IMR-90 (cell line): ENCODE results near the gene ISM2. TPM values are rescaled to one million over a fixed set of nuclear protein-coding genes. Genes with fewer than 3 reads are reported as not detected.

Experiments
- ATAC-seq: fragments of 200-7000 bp; cut with Tn5 transposase; 2 replicates; pipeline ENCODE4 v1.9.1; 2020; ENCODE audit warnings: low read depth, mild to moderate bottlenecking, moderate library complexity
- BruUV-seq: library from RNA; stranded (reverse); fragments of 400-500 nt; replicated peaks from 2 replicates; lab custom pipeline; 2021; lab: Mats Ljungman, UMichigan
- CTCF ChIA-PET: fragments of 300-600 bp; formaldehyde crosslinking; extraction: SDS; loops from one replicate; lab custom pipeline; 2021; ENCODE audit warnings: antibody characterized with exemption; lab: Yijun Ruan, JAX
- POLR2A ChIA-PET: fragments of 300-600 bp; sonication (Branson Sonifier 250); formaldehyde crosslinking; loops from one replicate; lab custom pipeline; 2022; ENCODE audit warnings: antibody characterized with exemption; ENCODE audit not compliant: unreplicated experiment; lab: Charles Lee
- DNase-seq: peaks from one replicate; pipeline ENCODE4 v3.0.0; 2013
- H2AFZ ChIP-seq: replicated peaks from 2 replicates; pipeline ENCODE3; 2013; ENCODE audit warnings: low read length, mild to moderate bottlenecking; ENCODE audit not compliant: poor library complexity
- H2AK5ac ChIP-seq: 2 replicates; pipeline ENCODE4 v1.6.1; 2013; ENCODE audit warnings: low read depth, low read length, inconsistent platforms
- H2AK9ac ChIP-seq: replicated peaks from 2 replicates; pipeline ENCODE3; 2013; ENCODE audit warnings: mild to moderate bottlenecking, low read depth, low read length, moderate library complexity; ENCODE audit not compliant: poor library complexity
- H2BK120ac ChIP-seq: 2 replicates; pipeline ENCODE4 v1.6.1; 2013; ENCODE audit warnings: low read depth, low read length, inconsistent platforms
- H2BK15ac ChIP-seq: 3 replicates; pipeline ENCODE4 v1.6.1; 2013; ENCODE audit warnings: low read depth, low read length, inconsistent platforms
- H2BK20ac ChIP-seq: 2 replicates; pipeline ENCODE4 v1.6.1; 2013; ENCODE audit warnings: low read depth, mild to moderate bottlenecking, inconsistent platforms, low read length, moderate library complexity
- H2BK5ac ChIP-seq: 2 replicates; pipeline ENCODE4 v1.6.1; 2013; ENCODE audit warnings: mild to moderate bottlenecking, low read depth, low read length, inconsistent platforms; ENCODE audit not compliant: poor library complexity, severe bottlenecking
- H3K14ac ChIP-seq: replicated peaks from 2 replicates; pipeline ENCODE4 v1.6.1; 2013; ENCODE audit warnings: low read depth, low read length, inconsistent platforms
- H3K18ac ChIP-seq: 2 replicates; pipeline ENCODE4 v1.6.1; 2013; ENCODE audit warnings: low read depth, low read length, control low read depth
- H3K23ac ChIP-seq: 2 replicates; pipeline ENCODE4 v1.6.1; 2013; ENCODE audit warnings: low read depth, low read length, inconsistent platforms
- H3K27ac ChIP-seq: 2 replicates; pipeline ENCODE4 v1.5.1; 2013; ENCODE audit warnings: mild to moderate bottlenecking, control low read depth, low read length; ENCODE audit not compliant: insufficient read depth
- H3K27me3 ChIP-seq: 2 replicates; pipeline ENCODE4 v1.6.1; 2013; ENCODE audit warnings: low read length; ENCODE audit not compliant: control insufficient read depth, insufficient read depth
- H3K36me3 ChIP-seq: 2 replicates; pipeline ENCODE4 v1.6.1; 2013; ENCODE audit warnings: low read length, mixed read lengths; ENCODE audit not compliant: control insufficient read depth, insufficient read depth
- H3K4ac ChIP-seq: 2 replicates; pipeline ENCODE4 v1.6.1; 2013; ENCODE audit warnings: low read depth, low read length, inconsistent platforms
- H3K4me1 ChIP-seq: 2 replicates; pipeline ENCODE4 v1.6.1; 2013; ENCODE audit warnings: low read length, mixed read lengths; ENCODE audit not compliant: control insufficient read depth, insufficient read depth
- H3K4me2 ChIP-seq: 2 replicates; pipeline ENCODE4 v1.6.1; 2013; ENCODE audit warnings: low read depth, mild to moderate bottlenecking, control low read depth, low read length, moderate library complexity
- H3K4me3 ChIP-seq: 2 replicates; pipeline ENCODE4 v1.5.1; 2013; ENCODE audit warnings: low read depth, mild to moderate bottlenecking, control low read depth, low read length, moderate library complexity; ENCODE audit not compliant: insufficient read depth
- H3K56ac ChIP-seq: 2 replicates; pipeline ENCODE4 v1.6.1; 2013; ENCODE audit warnings: low read length, inconsistent platforms; ENCODE audit not compliant: insufficient read depth; ENCODE audit errors: extremely low read depth
- H3K79me1 ChIP-seq, 2 experiments: 2 replicates each; pipeline ENCODE4 v1.6.1; 2013; ENCODE audit warnings: low read length in 2 of 2, inconsistent platforms in 1 of 2, low read depth in 1 of 2
- H3K9ac ChIP-seq: 2 replicates; pipeline ENCODE4 v1.6.1; 2013; ENCODE audit warnings: low read depth, low read length, control low read depth
- H3K9me1 ChIP-seq: 2 replicates; pipeline ENCODE4 v1.6.1; 2013; ENCODE audit warnings: low read length, inconsistent platforms; ENCODE audit not compliant: insufficient read depth
- H3K9me3 ChIP-seq: 2 replicates; pipeline ENCODE4 v1.6.1; 2013; ENCODE audit warnings: low read length; ENCODE audit not compliant: control insufficient read depth, insufficient read depth
- H4K20me1 ChIP-seq: 2 replicates; pipeline ENCODE4 v1.6.1; 2013; ENCODE audit warnings: low read length, inconsistent platforms; ENCODE audit not compliant: insufficient read depth
- H4K5ac ChIP-seq: 2 replicates; pipeline ENCODE4 v1.6.1; 2013; ENCODE audit warnings: mild to moderate bottlenecking, low read depth, low read length, control low read depth
- H4K8ac ChIP-seq, 2 experiments: 2 replicates each; pipeline ENCODE4 v1.6.1; 2013; ENCODE audit warnings: low read depth in 2 of 2, low read length in 2 of 2, control low read depth in 1 of 2, inconsistent platforms in 1 of 2
- H4K91ac ChIP-seq: 2 replicates; pipeline ENCODE4 v1.6.1; 2013; ENCODE audit warnings: low read depth, low read length, inconsistent platforms; ENCODE audit not compliant: insufficient read depth
- MXI1 ChIP-seq: IDR thresholded peaks from 2 replicates; pipeline ENCODE4 v1.6.1; 2012; ENCODE audit warnings: low read depth, mild to moderate bottlenecking, low read length, moderate library complexity, borderline replicate concordance
- NFE2L2 ChIP-seq: fragments of 150-350 bp; IDR thresholded peaks from 2 replicates; pipeline ENCODE4 v1.6.1; 2016; ENCODE audit warnings: low read depth, mild to moderate bottlenecking, low read length
- WGBS, 2 experiments: methylation state at CpG; one replicate each; pipeline versions ENCODE4 v1.1.5 to v1.1.7; 2013; ENCODE audit warnings: missing lambda C conversion rate in 2 of 2; ENCODE audit not compliant: insufficient read length in 1 of 2; ENCODE audit errors: extremely low coverage in 2 of 2; 5-methylcytosine and 5-hydroxymethylcytosine counted together
- dilution Hi-C: fragments of 300-500 bp; cut with HindIII; formaldehyde crosslinking; loops from one replicate; pipeline ENCODE4 v1.14.3; 2018; ENCODE audit warnings: low sequenced_read_pairs; ENCODE audit not compliant: unreplicated experiment
- in situ Hi-C: fragments of 300-500 bp; cut with MboI; formaldehyde crosslinking; loops from 3 replicates; pipeline ENCODE4 v1.14.3; 2019; ENCODE audit warnings: low sequenced_read_pairs, inconsistent platforms, mixed read lengths
- intact Hi-C: fragments of 100-400 bp; cut with micrococcal nuclease; formaldehyde crosslinking; loops from 2 replicates; pipeline ENCODE4 v1.10.0; 2022
- polyA plus RNA-seq, 3 experiments: library from polyadenylated mRNA; depleted of rRNA; stranded (reverse); fragments of >200 nt; gene quantifications; 2 replicates each; pipeline ENCODE4 v1.2.3, GENCODE V29; 2012; ENCODE audit warnings: low replicate concordance in 1 of 3
- total RNA-seq: library from RNA; depleted of rRNA; stranded (reverse); fragments of >200 nt; gene quantifications from 2 replicates; pipeline ENCODE4 v1.2.3, GENCODE V29; 2012

Gene ISM2
- total and polyA plus RNA-seq, 2 of the 4 experiments (the other 2 are of a cell fraction), result under 0.01 to 0.12 TPM

GRCh38 chr14:77458249-77458950 lies 40.2 kb downstream of the ISM2 start:
- POLR2A ChIA-PET, result interaction anchor here (1.0 kb wide), 1 partner anchor 137 kb away, joined by 3 read pairs; the partner anchor contains the start of gene GSTZ1
- no TSS peak for BruUV-seq
- TF ChIP-seq MXI1, result peak; percentile 90
- TF ChIP-seq NFE2L2, result no peak

More at GRCh38 chr14:77458249-77458950, 40.2 kb downstream of the ISM2 start:
- Histone ChIP-seq H3K27me3 (no peaks in the 10 kb centered on the region), H2BK20ac (no peak overlapping the region), H3K79me1 (peaks cover 18 to 53% of the 10 kb centered on the region in 2 experiments; a peak in 3 of 4 replicates), H4K91ac (peak overlapping the region; percentile 27; the same call in 1 of the 2 replicates), H4K8ac (peak overlapping the region; percentile 41 to 81; a peak in 3 of 4 replicates), H2AK5ac (peak overlapping the region; percentile 7; the same call in 1 of the 2 replicates), H2AFZ (peak overlapping the region; percentile 99), H3K9me1 (peaks cover 2% of the 10 kb centered on the region; the same call in 1 of the 2 replicates), H2BK5ac (peak overlapping the region; percentile 52), H3K27ac (peak overlapping the region; percentile 92), H3K36me3 (peaks cover 23% of the 10 kb centered on the region), H3K4ac (peak overlapping the region; percentile 83), H3K4me1 (peaks cover 3% of the 10 kb centered on the region), H3K9ac (peak overlapping the region; percentile 96), H3K4me2 (peak overlapping the region; percentile 95), H3K4me3 (peak overlapping the region; percentile 60), H2BK15ac (no peak overlapping the region), H3K14ac (peak overlapping the region; percentile 65; the same call in 1 of the 2 replicates), H2AK9ac (peak overlapping the region; percentile 84), H4K20me1 (peaks cover 14% of the 10 kb centered on the region; the same call in 1 of the 2 replicates), H3K23ac (peak overlapping the region; percentile 75), H3K18ac (no peak overlapping the region), H4K5ac (no peak overlapping the region), H3K56ac (peak overlapping the region; percentile 61; the same call in 1 of the 2 replicates), H2BK120ac (no peak overlapping the region), H3K9me3 (no peaks in the 10 kb centered on the region)
- CTCF ChIA-PET, result interaction anchor here (0.5 to 1.3 kb wide), 7 partner anchors 10 to 237 kb away, joined by 3 to 8 read pairs (median 3); no protein-coding TSS in a partner anchor
- dilution Hi-C loops, result no loop called here
- ATAC-seq (peak; percentile 9), DNase-seq (peak; percentile 18)
- in situ Hi-C loops, result no loop called here
- intact Hi-C loops, result loop anchor here (1.0 to 10.0 kb wide), 4 partner anchors 136 to 344 kb away; partner anchors contain the start of genes ADCK1, GSTZ1 and POMT2
- 0% methylated on average over 4 of the region's 29 CpGs; no CpG with 5 or more reads in 1 of the 2 experiments for WGBS, 2 experiments
